ENCODE data around the gene GMPR2. TPM values are rescaled to one million over a fixed set of nuclear protein-coding genes. Genes with fewer than 3 reads are reported as not detected.
A peak's percentile ranks its signal among the peaks of the same experiment; 100 is the strongest.

GMPR2 gene
- total and polyA plus RNA-seq, 2 of the 13 experiments (the other 11 are each of a cell fraction or from before 2014, with no cell fraction given): 210 to 273 TPM

DNA sequence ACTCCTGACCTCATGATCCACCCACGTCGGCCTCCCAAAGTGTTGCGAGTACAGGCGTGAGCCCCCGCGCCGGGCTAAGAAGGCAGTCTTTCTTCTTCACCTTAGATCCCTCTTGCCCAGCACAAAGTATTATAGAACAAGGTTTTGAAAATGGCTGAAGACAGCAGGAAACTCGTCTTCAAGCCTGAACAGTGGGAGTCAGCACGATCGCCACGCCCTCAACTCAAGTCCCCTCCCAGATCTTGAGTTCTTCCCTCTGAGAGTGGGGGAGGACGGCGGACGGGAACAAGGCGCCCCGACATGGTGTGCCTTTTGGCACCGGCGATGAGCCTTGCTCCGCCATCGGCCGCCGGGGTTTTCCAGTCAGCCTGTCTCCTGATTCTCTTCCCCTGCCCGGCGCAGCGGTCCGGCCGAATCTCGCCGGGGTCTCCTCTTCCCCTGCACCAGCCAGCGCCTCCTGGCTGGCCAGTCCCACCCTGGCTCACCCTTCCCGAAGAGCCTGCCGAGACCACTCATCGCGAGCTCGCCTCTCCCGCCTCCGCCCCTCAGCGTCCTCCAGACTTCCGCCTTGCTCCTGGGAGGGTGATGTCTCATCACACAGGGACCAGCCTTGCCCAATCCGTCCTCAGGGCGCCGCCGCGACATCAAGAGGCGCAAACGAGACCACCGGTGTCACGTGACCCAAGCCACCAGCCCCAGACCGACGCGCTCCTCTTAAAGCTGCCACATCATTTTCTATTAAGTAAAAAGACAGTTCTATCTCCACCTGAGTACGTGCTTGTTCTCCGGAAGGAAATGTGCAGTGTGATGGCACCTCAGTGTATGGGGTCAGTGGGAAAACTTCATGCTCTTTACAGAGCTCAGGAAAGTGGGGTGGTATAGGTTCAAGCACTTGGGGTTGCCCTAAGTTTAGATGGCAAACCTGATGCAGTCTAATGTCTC, 19.5 kb upstream of the GMPR2 start, which contains the start of gene CHMP4A (continued):
- TF ChIP-seq FOSL1 (CRISPR knock-in tag; IDR thresholded peaks at IDR 0.05; ENCODE audit: borderline replicate concordance): 0 out of 2 replicates have a peak, but pooled peaks have one; percentile 36
- TF ChIP-seq SYNCRIP (IDR thresholded peaks at IDR 0.05; ENCODE audit: insufficient read depth, low read depth, low read length): no peak
- TF ChIP-seq ZSCAN9 (CRISPR knock-in tag; IDR thresholded peaks at IDR 0.05; ENCODE audit: borderline replicate concordance): no peak; the same call in 1 of the 2 replicates
- TF ChIP-seq YY1 (IDR thresholded peaks at IDR 0.05; ENCODE audit: insufficient read depth, insufficient replicate concordance, low read depth, low read length): peak; percentile 83
- peak; percentile 96 for TF ChIP-seq ZNF263 (CRISPR knock-in tag; IDR thresholded peaks at IDR 0.05)
- TF ChIP-seq ZBTB46 (CRISPR knock-in tag; IDR thresholded peaks at IDR 0.05; ENCODE audit: borderline replicate concordance): peak; percentile 72; the same call in 1 of the 2 replicates
- no peak; the same call in 1 of the 2 replicates for TF ChIP-seq GPN1 (CRISPR knock-in tag; IDR thresholded peaks at IDR 0.05; ENCODE audit: borderline replicate concordance)
- peak; percentile 81 for TF ChIP-seq RAD21 (CRISPR knock-in tag; IDR thresholded peaks at IDR 0.05)
- peak; percentile 60 for TF ChIP-seq PAXIP1 (CRISPR knock-in tag; conservative IDR thresholded peaks at IDR 0.05)
- peak; percentile 9; the same call in 1 of the 2 replicates for TF ChIP-seq KDM6A (CRISPR knock-in tag; IDR thresholded peaks at IDR 0.05; ENCODE audit: low read depth)
- TF ChIP-seq ELF3 (CRISPR knock-in tag; IDR thresholded peaks at IDR 0.05): peak; percentile 99
- TF ChIP-seq ELF1 (CRISPR knock-in tag; IDR thresholded peaks at IDR 0.05): peak; percentile 100
- peak; percentile 86 for TF ChIP-seq PITX1 (CRISPR knock-in tag; IDR thresholded peaks at IDR 0.05)
- no peak for TF ChIP-seq CENPX (CRISPR knock-in tag; IDR thresholded peaks at IDR 0.05)
- 0 out of 2 replicates have a peak, but pooled peaks have one; percentile 36 for TF ChIP-seq MTF2 (CRISPR knock-in tag; IDR thresholded peaks at IDR 0.05; ENCODE audit: borderline replicate concordance)
- TF ChIP-seq, protein P1, sequence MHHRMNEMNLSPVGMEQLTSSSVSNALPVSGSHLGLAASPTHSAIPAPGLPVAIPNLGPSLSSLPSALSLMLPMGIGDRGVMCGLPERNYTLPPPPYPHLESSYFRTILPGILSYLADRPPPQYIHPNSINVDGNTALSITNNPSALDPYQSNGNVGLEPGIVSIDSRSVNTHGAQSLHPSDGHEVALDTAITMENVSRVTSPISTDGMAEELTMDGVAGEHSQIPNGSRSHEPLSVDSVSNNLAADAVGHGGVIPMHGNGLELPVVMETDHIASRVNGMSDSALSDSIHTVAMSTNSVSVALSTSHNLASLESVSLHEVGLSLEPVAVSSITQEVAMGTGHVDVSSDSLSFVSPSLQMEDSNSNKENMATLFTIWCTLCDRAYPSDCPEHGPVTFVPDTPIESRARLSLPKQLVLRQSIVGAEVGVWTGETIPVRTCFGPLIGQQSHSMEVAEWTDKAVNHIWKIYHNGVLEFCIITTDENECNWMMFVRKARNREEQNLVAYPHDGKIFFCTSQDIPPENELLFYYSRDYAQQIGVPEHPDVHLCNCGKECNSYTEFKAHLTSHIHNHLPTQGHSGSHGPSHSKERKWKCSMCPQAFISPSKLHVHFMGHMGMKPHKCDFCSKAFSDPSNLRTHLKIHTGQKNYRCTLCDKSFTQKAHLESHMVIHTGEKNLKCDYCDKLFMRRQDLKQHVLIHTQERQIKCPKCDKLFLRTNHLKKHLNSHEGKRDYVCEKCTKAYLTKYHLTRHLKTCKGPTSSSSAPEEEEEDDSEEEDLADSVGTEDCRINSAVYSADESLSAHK (CRISPR knock-in tag; IDR thresholded peaks at IDR 0.05; ENCODE audit: borderline replicate concordance): no peak; the same call in 1 of the 2 replicates
- peak; percentile 99 for TF ChIP-seq ERF (CRISPR knock-in tag; IDR thresholded peaks at IDR 0.05)
- TF ChIP-seq, protein P2, sequence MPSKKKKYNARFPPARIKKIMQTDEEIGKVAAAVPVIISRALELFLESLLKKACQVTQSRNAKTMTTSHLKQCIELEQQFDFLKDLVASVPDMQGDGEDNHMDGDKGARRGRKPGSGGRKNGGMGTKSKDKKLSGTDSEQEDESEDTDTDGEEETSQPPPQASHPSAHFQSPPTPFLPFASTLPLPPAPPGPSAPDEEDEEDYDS (CRISPR knock-in tag; IDR thresholded peaks at IDR 0.05): peak; percentile 86
- TF ChIP-seq RBAK (CRISPR knock-in tag; IDR thresholded peaks at IDR 0.05): peak; percentile 60
